ENCODE results near the gene ZNF689. TPM values are rescaled to one million over a fixed set of nuclear protein-coding genes. Genes with fewer than 3 reads are reported as not detected.
A peak's percentile ranks its signal among the peaks of the same experiment; 100 is the strongest.

Gene ZNF689
- total RNA-seq, 6 experiments from 2014 or later, result 3.9 to 5.8 (median 4.4) TPM

- peaks cover 0 to 43% (median 19%) of the 10 kb centered on the region in 4 donors for H3K36me3 ChIP-seq
- H3K27ac ChIP-seq, result no peak overlapping the region
- ATAC-seq, result no peak
- TF ChIP-seq CTCF (IDR thresholded peaks at IDR 0.05), result no peak
- DNase-seq, result no peak
- no peaks in the 10 kb centered on the region for H3K9me3 ChIP-seq
- intact Hi-C loops (cut with DNase I), result no loop called here
- 100% methylated on average over 1 of the region's 18 CpGs for WGBS (ENCODE audit: insufficient coverage, low coverage, low lambda C conversion rate, missing lambda C conversion rate)
- no peaks in the 10 kb centered on the region for H3K27me3 ChIP-seq
- no peak overlapping the region for H3K4me3 ChIP-seq
- H3K4me1 ChIP-seq, result peaks cover 0 to 13% (median 6%) of the 10 kb centered on the region in 4 donors
These were observed 42.5 kb upstream of the ZNF689 start for GRCh38 chr16:30652718-30653117.

- Histone ChIP-seq H3K36me3 (peaks cover 0 to 43% (median 19%) of the 10 kb centered on the region in 4 donors), H3K27ac (peak overlapping the region; percentile 85 to 93 (median 89)), H3K9me3 (no peaks in the 10 kb centered on the region), H3K27me3 (no peaks in the 10 kb centered on the region), H3K4me1 (peaks cover 0 to 6% (median 3%) of the 10 kb centered on the region in 4 donors), H3K4me3 (peak overlapping the region; percentile 77 to 93 (median 80))
- 32% methylated on average over 2 of the region's 2 CpGs for WGBS (ENCODE audit: insufficient coverage, low coverage, low lambda C conversion rate, missing lambda C conversion rate)
- no peak for DNase-seq
- TF ChIP-seq POLR2A (IDR thresholded peaks at IDR 0.05) (no peak), CTCF (IDR thresholded peaks at IDR 0.05) (no peak)
- no peak for ATAC-seq
- intact Hi-C loops (cut with DNase I), result no loop called here
These were observed 41.8 kb upstream of the ZNF689 start for GRCh38 chr16:30652005-30652296.

- intact Hi-C loops (cut with DNase I), result no loop called here
These were observed 41.2 kb upstream of the ZNF689 start for GRCh38 chr16:30651124-30652004.

GRCh38 chr16:30650369-30651123, 40.4 kb upstream of the ZNF689 start, which contains the start of gene PRR14:
PRR14 (plus strand) TSS chr16:30650960; CDS start chr16:30651646, 686 bp downstream.
- Histone ChIP-seq H3K4me1 (no peaks in the 10 kb centered on the region), H3K9me3 (no peaks in the 10 kb centered on the region), H3K27ac (peak within 1 kb of the TSS; percentile 85 to 93 (median 89)), H3K4me3 (peak within 1 kb of the TSS; percentile 77 to 93 (median 80)), H3K27me3 (no peaks in the 10 kb centered on the region), H3K36me3 (peaks cover 0 to 31% (median 12%) of the 10 kb centered on the region in 4 donors)
- ATAC-seq (peak; percentile 84 to 89 (median 87)), DNase-seq (peak; percentile 99 to 100 (median 99))
- TF ChIP-seq CTCF (IDR thresholded peaks at IDR 0.05), result peak in 3 of 4 donors; percentile 31 to 58 (median 31)
- peak; percentile 28 for TF ChIP-seq POLR2A (IDR thresholded peaks at IDR 0.05)
- intact Hi-C loops (cut with DNase I), result no loop called here
- WGBS (ENCODE audit: insufficient coverage, low coverage, low lambda C conversion rate, missing lambda C conversion rate), result 3% methylated on average over 27 of the region's 53 CpGs

More at GRCh38 chr16:30651124-30652004, 41.2 kb upstream of the ZNF689 start:
- peak overlapping the region; percentile 77 to 93 (median 80) for H3K4me3 ChIP-seq
- H3K4me1 ChIP-seq, result no peaks in the 10 kb centered on the region
- H3K9me3 ChIP-seq, result no peaks in the 10 kb centered on the region
- TF ChIP-seq CTCF (IDR thresholded peaks at IDR 0.05), result peak; percentile 59 to 87 (median 74)
- peak; percentile 32 for TF ChIP-seq POLR2A (IDR thresholded peaks at IDR 0.05)
- DNase-seq (peak; percentile 76 to 80 (median 79)), ATAC-seq (peak; percentile 69 to 78 (median 72))
- peaks cover 0 to 40% (median 19%) of the 10 kb centered on the region in 4 donors for H3K36me3 ChIP-seq
- 3% methylated on average over 14 of the region's 71 CpGs for whole genome bisulfite sequencing (ENCODE audit: insufficient coverage, low coverage, low lambda C conversion rate, missing lambda C conversion rate)
- H3K27ac ChIP-seq, result peak overlapping the region; percentile 85 to 93 (median 89)
- no peaks in the 10 kb centered on the region for H3K27me3 ChIP-seq
